ENCODE measurements around the gene CLC. TPM values are rescaled to one million over a fixed set of nuclear protein-coding genes. Genes with fewer than 3 reads are reported as not detected.

CLC gene
- total and polyA plus RNA-seq, 2 of the 8 experiments (the other 6 are each of a cell fraction or from before 2014, with no cell fraction given): 6.4 to 12.4 TPM

DNA sequence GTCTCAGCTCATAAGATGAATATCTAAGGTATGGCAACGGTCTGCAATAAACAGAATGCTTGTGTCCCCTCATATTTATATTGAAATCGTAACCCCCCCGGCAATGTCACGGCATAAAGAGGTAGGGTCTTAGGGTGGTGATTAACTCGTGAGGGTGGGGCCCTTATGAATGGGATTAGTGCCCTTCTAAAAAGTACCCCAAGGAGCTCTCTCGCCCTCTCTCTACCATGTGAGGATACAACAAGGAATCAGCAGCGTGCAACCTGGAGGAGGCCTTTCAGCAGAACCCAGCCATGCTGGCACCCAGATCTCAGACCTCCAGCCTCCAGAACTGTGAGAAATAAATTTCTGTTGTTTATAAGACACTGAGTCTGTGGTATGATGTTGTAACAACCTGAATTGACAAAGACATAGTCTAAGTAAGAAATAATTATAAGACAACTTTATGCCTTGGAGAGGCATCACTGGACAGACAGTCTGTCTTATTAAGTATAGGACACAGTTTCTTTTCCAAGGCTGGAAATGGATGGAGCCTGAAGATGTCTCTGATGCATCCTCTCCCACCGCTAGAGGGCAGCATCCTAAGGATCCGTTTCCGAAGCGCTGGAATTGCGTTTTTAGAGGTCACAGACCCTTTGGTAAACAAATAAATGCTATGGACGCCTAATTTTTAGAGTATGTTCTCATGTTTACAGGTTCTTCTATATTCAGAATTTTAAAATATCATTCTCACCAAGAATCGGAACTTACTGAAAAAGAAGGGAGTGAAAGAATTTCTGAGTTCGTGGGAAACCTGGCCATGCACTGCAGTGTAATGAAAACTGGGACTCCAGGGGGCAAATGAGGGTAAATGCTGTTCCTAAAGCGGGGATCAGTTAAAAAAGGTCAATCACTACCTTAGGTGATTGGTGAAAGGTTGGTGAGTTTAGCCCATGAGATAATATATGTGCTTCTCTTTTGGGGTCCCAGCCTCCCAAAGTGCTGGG is 27.6 kb upstream of the CLC start:
- Histone ChIP-seq H2BK120ac (replicated peaks; ENCODE audit: low read depth, low read length) (no peak overlapping the region), H3K4me2 (ENCODE audit: insufficient read depth in 1 of 2, low read depth in 2 of 2, low read length in 2 of 2) (0 out of 4 replicates have a peak overlapping the region, but pooled peaks of 1 of the 2 experiments have one; percentile 3), H3K79me2 (ENCODE audit: control insufficient read depth in 1 of 2, insufficient read depth in 2 of 2, low read length in 2 of 2) (no peaks in the 10 kb centered on the region), H3K23me2 (ENCODE audit: low read depth, low read length) (no peaks in the 10 kb centered on the region), H2AFZ (ENCODE audit: low read length) (no peak overlapping the region), H3K9ac (replicated peaks in 1 of 4; ENCODE audit: extremely low read depth in 1 of 4, low read depth in 3 of 4, low read length in 3 of 4) (no peak overlapping the region), H3K4me1 (replicated peaks in 1 of 4; ENCODE audit: control insufficient read depth in 3 of 4, insufficient read depth in 4 of 4, low read length in 3 of 4) (peaks cover 0 to 12% (median 5%) of the 10 kb centered on the region in 4 experiments; a peak in 5 of 7 replicates), H3K27me3 (replicated peaks in 1 of 4; ENCODE audit: control insufficient read depth in 3 of 4, extremely low read depth in 1 of 4, insufficient read depth in 3 of 4, low read length in 3 of 4) (no peaks in the 10 kb centered on the region), H3K79me1 (ENCODE audit: low read depth, low read length) (no peaks in the 10 kb centered on the region), H2BK15ac (ENCODE audit: low read length) (no peak overlapping the region), H4K91ac (replicated peaks; ENCODE audit: insufficient read length, low read length) (no peak overlapping the region), H3K23ac (ENCODE audit: insufficient read length) (no peak overlapping the region), H2AK5ac (ENCODE audit: low read depth, low read length) (no peak overlapping the region), H3K18ac (ENCODE audit: extremely low read depth, low read length) (no peak overlapping the region), H3K9me3 (ENCODE audit: insufficient read depth in 2 of 2, low read depth in 1 of 2, low read length in 1 of 2) (peaks cover 0 to 5% of the 10 kb centered on the region in 2 experiments; a peak in 1 of 4 replicates), H4K5ac (ENCODE audit: insufficient read length, low read depth, low read length) (no peak overlapping the region), H4K8ac (ENCODE audit: extremely low read depth, insufficient read depth, low read length) (no peak overlapping the region), H3K36me3 (ENCODE audit: control insufficient read depth in 2 of 4, insufficient read depth in 4 of 4, low read length in 3 of 4) (no peaks in the 10 kb centered on the region), H2BK12ac (ENCODE audit: low read depth, low read length) (no peak overlapping the region), H4K20me1 (replicated peaks in 1 of 2; ENCODE audit: control insufficient read depth in 1 of 2, insufficient read depth in 2 of 2, low read length in 2 of 2) (no peaks in the 10 kb centered on the region), H3K4ac (replicated peaks; ENCODE audit: insufficient read length, low read depth, low read length) (no peak overlapping the region), H3K14ac (ENCODE audit: insufficient read length) (no peak overlapping the region), H3K27ac (ENCODE audit: low read depth, low read length) (no peak overlapping the region), H3K56ac (replicated peaks; ENCODE audit: insufficient read length, low read depth, low read length) (no peak overlapping the region), H2BK20ac (ENCODE audit: low read length) (no peak overlapping the region), H2BK5ac (ENCODE audit: low read depth, low read length) (no peak overlapping the region), H3K4me3 (ENCODE audit: extremely low read depth in 1 of 4, insufficient read depth in 2 of 4, low read depth in 3 of 4, low read length in 4 of 4) (no peak overlapping the region)
- no peak for TF ChIP-seq RNF2 (IDR thresholded peaks at IDR 0.05; ENCODE audit: borderline replicate concordance, low read depth, low read length, missing control alignments, poor library complexity, severe bottlenecking)
- TF ChIP-seq, protein P1, sequence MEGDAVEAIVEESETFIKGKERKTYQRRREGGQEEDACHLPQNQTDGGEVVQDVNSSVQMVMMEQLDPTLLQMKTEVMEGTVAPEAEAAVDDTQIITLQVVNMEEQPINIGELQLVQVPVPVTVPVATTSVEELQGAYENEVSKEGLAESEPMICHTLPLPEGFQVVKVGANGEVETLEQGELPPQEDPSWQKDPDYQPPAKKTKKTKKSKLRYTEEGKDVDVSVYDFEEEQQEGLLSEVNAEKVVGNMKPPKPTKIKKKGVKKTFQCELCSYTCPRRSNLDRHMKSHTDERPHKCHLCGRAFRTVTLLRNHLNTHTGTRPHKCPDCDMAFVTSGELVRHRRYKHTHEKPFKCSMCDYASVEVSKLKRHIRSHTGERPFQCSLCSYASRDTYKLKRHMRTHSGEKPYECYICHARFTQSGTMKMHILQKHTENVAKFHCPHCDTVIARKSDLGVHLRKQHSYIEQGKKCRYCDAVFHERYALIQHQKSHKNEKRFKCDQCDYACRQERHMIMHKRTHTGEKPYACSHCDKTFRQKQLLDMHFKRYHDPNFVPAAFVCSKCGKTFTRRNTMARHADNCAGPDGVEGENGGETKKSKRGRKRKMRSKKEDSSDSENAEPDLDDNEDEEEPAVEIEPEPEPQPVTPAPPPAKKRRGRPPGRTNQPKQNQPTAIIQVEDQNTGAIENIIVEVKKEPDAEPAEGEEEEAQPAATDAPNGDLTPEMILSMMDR (IDR thresholded peaks at IDR 0.05; ENCODE audit: control extremely low read depth in 1 of 3, insufficient read depth in 1 of 3, low read depth in 1 of 3, low read length in 3 of 3): peak; percentile 72 to 80 (median 72)
- TF ChIP-seq RAD21 (IDR thresholded peaks at IDR 0.05 in 1 of 2, conservative IDR thresholded peaks at IDR 0.05 in 1 of 2; ENCODE audit: low read depth in 2 of 2, low read length in 2 of 2): peak in 1 of 2 experiments; percentile 49; a peak in 3 of 4 replicates
- ChIA-PET POLR2A (ENCODE audit: partially characterized antibody) (no interaction called here), CTCF (ENCODE audit: partially characterized antibody) (interaction anchor here (0.6 to 7.9 kb wide), 22 partner anchors 7 to 257 kb away, joined by 3 to 50 read pairs (median 4); no protein-coding TSS in a partner anchor)
- DNase-seq (ENCODE audit: low read depth in 1 of 2, low spot score in 2 of 2) (peak; percentile 13 to 77), FAIRE-seq (peak; percentile 85)
- WGBS, 2 experiments (ENCODE audit: extremely low coverage in 1 of 2, insufficient coverage in 1 of 2, insufficient read length in 1 of 2, insufficient replicate concordance in 2 of 2, low coverage in 1 of 2, low lambda C conversion rate in 2 of 2, missing lambda C conversion rate in 1 of 2): 48% methylated on average over 16 of the region's 16 CpGs; no CpG with 5 or more reads in 1 of the 2 experiments
